Measurements from ENCODE around the gene SLF2. TPM values are rescaled to one million over a fixed set of nuclear protein-coding genes. Genes with fewer than 3 reads are reported as not detected.

The SLF2 gene
- total RNA-seq, 4 donors from 2014 or later: 27.9 to 102 (median 59.9) TPM

- no peak for DNase-seq
- Histone ChIP-seq H3K27me3 (no peaks in the 10 kb centered on the region), H3K9me3 (no peaks in the 10 kb centered on the region), H3K36me3 (no peaks in the 10 kb centered on the region), H3K27ac (no peak overlapping the region), H3K4me1 (peaks cover 0 to 11% of the 10 kb centered on the region in 2 donors), H3K4me3 (no peak overlapping the region)
- intact Hi-C loops (cut with DNase I; ENCODE audit: low total_unique reads): no loop called here
- no peak for TF ChIP-seq POLR2A (IDR thresholded peaks at IDR 0.05)
- TF ChIP-seq CTCF (IDR thresholded peaks at IDR 0.05): no peak
Observed at GRCh38 chr10:100967332-100967731, 54.6 kb downstream of the SLF2 start.

GRCh38 chr10:100968062-100968736 is 55.4 kb downstream of the SLF2 start:
- no peak for TF ChIP-seq CTCF (IDR thresholded peaks at IDR 0.05)
- no peak for TF ChIP-seq POLR2A (IDR thresholded peaks at IDR 0.05)
- H3K9me3 ChIP-seq: no peaks in the 10 kb centered on the region
- H3K36me3 ChIP-seq: no peaks in the 10 kb centered on the region
- H3K4me3 ChIP-seq: no peak overlapping the region
- no peak for DNase-seq
- intact Hi-C loops (cut with DNase I; ENCODE audit: low total_unique reads): no loop called here
- H3K27me3 ChIP-seq: no peaks in the 10 kb centered on the region
- no peak overlapping the region for H3K27ac ChIP-seq
- peaks cover 0 to 11% of the 10 kb centered on the region in 2 donors for H3K4me1 ChIP-seq

- intact Hi-C loops (cut with DNase I; ENCODE audit: low total_unique reads): no loop called here
- H3K27me3 ChIP-seq: no peaks in the 10 kb centered on the region
- H3K27ac ChIP-seq: no peak overlapping the region
- H3K36me3 ChIP-seq: no peaks in the 10 kb centered on the region
- H3K4me1 ChIP-seq: peaks cover 0 to 11% of the 10 kb centered on the region in 2 donors
- H3K9me3 ChIP-seq: no peaks in the 10 kb centered on the region
- no peak for DNase-seq
- peak overlapping the region; percentile 47 to 52 for H3K4me3 ChIP-seq
- TF ChIP-seq POLR2A (IDR thresholded peaks at IDR 0.05) (no peak), CTCF (IDR thresholded peaks at IDR 0.05) (no peak)
Observed at GRCh38 chr10:100968863-100969186, 56.1 kb downstream of the SLF2 start.

- no peaks in the 10 kb centered on the region for H3K36me3 ChIP-seq
- peak; percentile 47 to 51 for DNase-seq
- intact Hi-C loops (cut with DNase I; ENCODE audit: low total_unique reads): no loop called here
- no peaks in the 10 kb centered on the region for H3K27me3 ChIP-seq
- no peak within 1 kb of the TSS for H3K27ac ChIP-seq
- peak within 1 kb of the TSS; percentile 47 to 52 for H3K4me3 ChIP-seq
- TF ChIP-seq POLR2A (IDR thresholded peaks at IDR 0.05) (no peak), CTCF (IDR thresholded peaks at IDR 0.05) (peak; percentile 60 to 80 (median 69))
- H3K9me3 ChIP-seq: no peaks in the 10 kb centered on the region
- H3K4me1 ChIP-seq: peaks cover 0 to 11% of the 10 kb centered on the region in 2 donors
Observed at GRCh38 chr10:100969187-100970075, 56.7 kb downstream of the SLF2 start, which contains the start of gene SEMA4G. TSS of gene SEMA4G (plus strand) at chr10:100969504. CDS start at chr10:100972913, 3,409 bp downstream.
